Activated CD8-positive, alpha-beta memory T cell treated with anti-CD3 and anti-CD28 coated beads, Interleukin-2, amount 50 U/mL, for 1 hour (primary cell): ENCODE results near the gene AP2B1.
"Not testable (repeated sequence)": the region's sequence is repeated elsewhere in the genome, so short reads cannot be mapped to it uniquely, and the experiment has no call there.

Experiments used
- DNase-seq: peaks from one replicate; pipeline ENCODE4 v3.0.0-alpha.2; 2020; ENCODE audit errors: extremely low read depth

AP2B1 gene

DNA sequence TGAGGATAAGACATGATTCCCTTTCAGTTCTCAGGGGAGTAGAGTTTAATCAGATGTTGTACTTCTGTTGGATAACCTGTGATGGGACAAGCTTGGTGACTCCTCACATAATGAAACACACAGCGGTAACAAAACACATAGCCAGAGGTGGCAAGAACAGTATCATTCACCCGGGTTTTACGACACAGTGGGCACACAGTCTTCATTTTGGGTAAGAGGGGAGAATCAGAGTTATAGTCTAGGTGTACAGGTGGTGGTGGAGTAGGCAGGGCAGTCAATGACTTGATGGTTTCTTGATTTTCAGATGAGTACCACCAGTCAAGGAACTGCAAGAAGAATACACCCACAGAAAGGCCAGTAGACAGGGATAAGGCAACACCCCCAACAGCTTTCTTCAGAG lies 11.4 kb upstream of the AP2B1 start:
- no peak for DNase-seq

DNA sequence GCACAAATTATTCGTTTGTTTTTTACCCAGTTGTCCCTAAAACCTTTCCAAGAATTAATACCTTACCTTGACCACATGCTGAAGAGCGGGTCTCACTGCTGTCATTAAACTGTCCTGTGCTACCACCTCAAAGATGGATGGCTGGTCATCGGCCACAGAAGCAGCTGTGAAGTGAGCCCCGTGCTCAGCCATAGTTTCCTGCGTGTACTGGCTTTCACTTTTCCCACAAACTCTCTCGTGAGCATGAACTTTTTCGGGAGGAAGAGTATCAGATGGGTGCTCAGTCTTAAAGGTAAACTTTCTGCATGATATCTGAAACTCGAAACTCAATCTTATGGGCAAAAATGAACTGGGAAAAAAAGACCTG lies 9.3 kb upstream of the AP2B1 start:
- no peak for DNase-seq

DNA sequence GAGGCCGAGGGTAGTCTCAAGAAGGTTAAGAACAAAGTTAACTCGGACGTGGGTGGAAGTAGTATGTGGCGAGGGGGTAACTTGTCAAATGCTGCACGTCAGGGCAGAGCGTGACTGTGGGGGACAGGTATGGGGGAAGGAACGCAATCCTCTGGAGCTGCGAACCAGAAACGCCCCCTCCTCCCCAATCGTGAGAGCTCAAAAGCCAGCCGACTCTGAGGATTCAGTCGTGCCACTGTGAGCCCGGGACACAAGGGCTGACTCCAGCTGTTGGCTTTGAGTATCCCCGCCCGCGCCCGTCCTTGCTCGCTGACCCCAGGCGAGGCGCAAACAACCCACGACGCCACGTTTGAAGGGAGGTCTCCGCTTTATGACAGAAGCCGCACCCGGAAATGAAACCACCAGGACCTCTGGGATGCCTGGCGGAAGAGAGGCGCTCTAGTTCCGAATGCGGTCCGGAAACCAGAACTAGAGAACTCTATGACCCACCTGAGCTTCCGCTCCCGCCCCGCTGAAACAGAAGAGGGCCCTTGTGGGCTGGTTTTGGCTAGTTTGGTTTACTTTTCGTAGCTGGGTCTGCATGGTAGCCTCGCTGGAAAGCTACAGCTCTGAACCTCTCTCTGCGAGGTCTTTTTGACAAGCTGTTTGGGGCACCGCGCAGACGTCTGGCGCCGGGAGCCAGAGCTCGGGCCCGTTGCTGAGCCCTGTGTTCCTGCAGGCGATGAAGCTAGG lies 8.8 kb upstream of the AP2B1 start, which contains the start of gene PEX12:
PEX12 (minus strand) TSS at position 375 of the 732 bp plus-strand sequence. CDS start 550 bp downstream, outside the sequence.
- DNase-seq: peak; percentile 84

GRCh38 chr17:35578929-35579432 lies 8.1 kb upstream of the AP2B1 start:
- no peak for DNase-seq

- no peak for DNase-seq
These were observed 3.1 kb upstream of the AP2B1 start for GRCh38 chr17:35584061-35584460.

DNA sequence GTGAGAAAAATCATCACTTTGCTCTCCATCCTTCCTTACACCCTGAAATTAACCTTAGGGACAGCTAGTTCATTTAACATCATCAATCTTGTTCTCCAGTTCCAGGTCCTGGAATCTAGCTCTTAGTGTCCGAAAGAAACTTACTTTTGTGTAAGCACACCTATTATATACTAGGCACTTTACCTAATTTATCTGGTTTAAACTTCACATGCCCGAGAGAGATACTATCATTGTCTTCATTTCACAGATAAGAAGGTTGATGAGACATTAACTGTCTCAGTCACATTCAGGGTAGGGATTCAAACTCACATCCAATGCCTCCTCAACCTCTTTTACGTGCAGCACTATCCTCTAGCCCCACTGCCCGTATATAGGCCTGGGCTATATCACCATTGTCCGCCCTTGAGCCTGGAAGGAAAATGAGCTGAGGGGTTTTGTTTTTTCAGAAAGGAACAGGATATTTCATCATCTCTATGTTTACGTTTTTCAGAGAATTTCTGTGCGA lies 501 bp upstream of the AP2B1 start:
- DNase-seq: no peak

DNA sequence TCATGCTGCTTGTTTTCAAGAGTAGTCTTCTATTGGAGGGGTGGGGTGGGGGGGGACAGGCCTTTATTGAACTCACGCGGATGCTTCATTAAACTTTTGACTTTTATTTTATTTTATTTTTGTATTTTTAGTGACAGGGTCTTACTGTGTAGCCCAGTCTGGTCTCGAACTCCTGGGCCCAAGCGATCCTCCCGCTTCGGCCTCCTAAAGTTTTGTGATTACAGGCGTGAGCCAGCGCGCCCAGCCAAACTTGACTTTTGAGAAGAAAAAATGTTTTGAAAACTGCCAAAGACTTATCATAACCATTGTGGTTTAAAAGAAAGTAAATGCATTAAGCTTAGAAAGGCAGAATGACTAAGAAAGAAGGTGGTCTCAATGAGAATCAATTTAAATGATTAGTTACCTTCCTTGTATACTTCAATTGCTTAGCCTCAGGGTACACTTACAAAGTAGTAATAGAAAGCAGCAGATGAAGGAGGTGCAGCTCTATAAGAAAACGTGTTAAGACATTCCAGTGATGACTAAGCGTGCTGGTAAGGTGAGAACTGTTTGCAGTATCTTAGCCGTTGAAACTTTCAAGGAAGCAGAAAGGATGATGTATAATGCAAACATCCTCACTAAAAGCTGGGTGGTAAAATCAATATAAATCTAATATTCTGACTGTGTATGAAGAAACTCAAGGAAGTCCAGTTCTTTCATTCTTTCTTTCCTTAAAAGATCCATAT lies 1.2 kb downstream of the AP2B1 start:
- DNase-seq: no peak

- no peak for DNase-seq
These were observed 8.9 kb downstream of the AP2B1 start for GRCh38 chr17:35596072-35596471.

GRCh38 chr17:35596530-35597233 lies 9.6 kb downstream of the AP2B1 start:
- DNase-seq: no peak

GRCh38 chr17:35597604-35598003 lies 10.5 kb downstream of the AP2B1 start:
- DNase-seq: no peak

- DNase-seq: no peak
These were observed 16.6 kb downstream of the AP2B1 start for GRCh38 chr17:35603674-35604073.

GRCh38 chr17:35605678-35606077 lies 18.6 kb downstream of the AP2B1 start:
- DNase-seq: no peak

DNA sequence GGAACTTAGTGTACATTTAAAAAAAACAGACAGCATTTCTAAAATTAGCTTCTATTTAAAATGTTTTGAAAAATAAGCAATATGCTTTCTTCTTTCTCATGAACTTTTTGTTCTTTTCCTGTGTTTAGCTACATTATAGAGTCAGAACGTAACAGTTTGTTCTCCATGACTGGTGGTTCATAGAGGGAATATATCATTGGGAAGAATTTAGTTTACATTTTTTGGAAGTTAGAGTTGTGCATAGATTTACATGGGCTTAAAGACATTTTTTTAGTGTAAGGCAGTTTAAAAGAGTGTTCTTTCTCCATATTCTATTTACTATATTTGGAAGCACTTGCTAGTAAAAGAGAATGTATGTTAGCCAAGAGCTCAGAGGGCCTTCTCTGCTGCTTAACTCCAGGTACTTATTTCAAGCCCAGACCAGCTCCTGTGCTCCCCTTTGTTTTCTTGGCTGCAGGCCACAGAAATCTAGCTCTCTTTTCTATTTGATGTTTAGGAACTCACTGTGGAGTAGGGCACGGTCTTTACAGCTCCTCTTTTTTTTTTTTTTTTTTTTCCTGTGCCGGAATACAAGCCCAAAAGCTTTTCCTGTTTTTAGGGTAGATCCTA lies 20.2 kb downstream of the AP2B1 start:
- DNase-seq: no peak

GRCh38 chr17:35609831-35610230 lies 22.7 kb downstream of the AP2B1 start:
- DNase-seq: no peak

- DNase-seq: not testable (repeated sequence)
These were observed 23.6 kb downstream of the AP2B1 start for GRCh38 chr17:35610746-35611145.

DNA sequence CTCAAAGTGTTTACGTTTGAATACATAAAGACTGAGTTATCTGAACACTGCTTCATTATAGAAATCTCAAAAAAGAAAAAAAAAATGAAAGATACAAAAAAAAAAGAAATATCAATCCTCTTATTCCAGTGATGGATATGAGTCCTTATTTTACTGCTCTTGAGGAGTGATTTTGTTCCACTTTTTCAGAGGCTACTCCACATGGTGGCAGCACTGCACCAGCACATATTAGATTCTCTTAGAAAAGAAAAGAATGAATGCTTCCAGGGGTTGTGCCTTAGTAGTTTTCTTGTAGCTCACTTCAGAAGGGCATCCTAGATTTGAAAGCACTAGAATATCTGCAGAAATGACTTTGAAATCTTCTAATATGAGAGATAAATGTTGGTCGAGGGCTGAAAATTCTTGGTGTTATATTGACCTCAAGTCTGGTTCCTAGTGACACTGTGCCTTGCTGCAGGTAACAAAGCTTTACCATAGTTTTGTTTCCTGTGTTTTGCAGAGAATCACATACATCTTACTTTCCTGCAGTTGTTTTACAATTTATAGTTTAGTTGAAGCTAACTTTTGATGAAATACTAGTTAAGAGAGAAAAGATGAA lies 25.9 kb downstream of the AP2B1 start:
- no peak for DNase-seq

DNA sequence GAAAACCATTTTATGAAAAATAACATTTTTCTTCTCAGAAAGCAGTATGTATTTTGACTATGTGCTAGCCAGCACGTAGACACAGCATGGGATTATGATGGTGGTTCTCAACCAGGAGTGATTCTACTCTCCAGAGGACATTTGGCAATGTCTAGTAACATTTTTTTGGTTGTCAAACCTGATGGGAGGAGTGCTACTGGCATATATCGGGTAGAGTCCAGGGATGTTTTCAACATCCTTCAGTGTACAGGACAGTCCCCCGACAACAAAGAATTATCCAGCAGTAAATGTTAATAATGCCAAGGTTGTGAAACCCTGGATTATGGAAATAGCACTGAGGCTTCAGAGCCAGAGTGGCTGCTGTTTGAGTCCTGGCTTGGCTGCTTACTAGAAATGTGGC lies 27.7 kb downstream of the AP2B1 start:
- no peak for DNase-seq

GRCh38 chr17:35616536-35616935 lies 29.4 kb downstream of the AP2B1 start:
- no peak for DNase-seq

GRCh38 chr17:35617505-35617904 lies 30.4 kb downstream of the AP2B1 start:
- no peak for DNase-seq

GRCh38 chr17:35618628-35619027 lies 31.5 kb downstream of the AP2B1 start:
- no peak for DNase-seq

DNA sequence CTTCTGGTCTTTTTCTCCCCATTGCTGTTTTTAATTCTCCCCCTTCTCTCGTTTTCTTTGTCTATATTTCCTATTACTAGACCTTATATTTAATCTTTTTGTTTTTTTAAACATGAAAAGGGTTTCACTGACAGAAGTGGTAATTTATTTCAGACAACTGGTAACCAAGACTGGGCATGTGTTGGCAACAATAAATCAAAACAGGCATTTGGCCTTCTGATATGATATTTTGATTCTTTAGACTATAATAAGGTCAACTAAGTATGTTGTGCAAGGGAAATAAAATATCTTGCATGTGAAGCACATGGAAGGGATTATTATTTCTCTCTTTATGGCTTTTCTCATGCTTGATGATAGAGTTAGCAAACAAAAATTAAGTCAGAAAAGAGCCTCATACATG lies 34.6 kb downstream of the AP2B1 start:
- DNase-seq: no peak

DNA sequence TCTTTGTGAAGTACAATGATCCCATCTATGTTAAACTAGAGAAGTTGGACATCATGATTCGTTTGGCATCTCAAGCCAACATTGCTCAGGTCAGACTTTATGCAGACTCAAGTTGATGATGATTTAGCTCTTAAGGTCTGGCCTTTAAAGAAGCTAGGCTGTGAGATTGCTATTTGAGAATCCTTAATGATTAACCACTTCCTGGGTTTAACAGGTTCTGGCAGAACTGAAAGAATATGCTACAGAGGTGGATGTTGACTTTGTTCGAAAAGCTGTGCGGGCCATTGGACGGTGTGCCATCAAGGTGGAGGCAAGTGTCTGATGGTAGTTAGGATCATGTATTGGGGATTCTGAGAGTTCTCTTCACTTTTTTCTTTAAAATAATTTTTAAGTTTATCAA lies 40.3 kb downstream of the AP2B1 start:
- DNase-seq: no peak
